Spleen (tissue), 7 donors: ENCODE data around the gene ROR1.

Experiments used
- CTCF ChIP-seq, 11 experiments: fragments of 200-600 bp in 7 of 11; fragments of 450-650 bp in 4 of 11; sonication (generic) in 4 of 11; IDR thresholded peaks in 8 of 11; conservative IDR thresholded peaks in 3 of 11; 1 replicate in 7 of 11; 2 replicates in 4 of 11; pipeline versions ENCODE4 v1.4.0 to v1.8.0; 2016 to 2021; ENCODE audit warnings: antibody characterized with exemption in 11 of 11, inconsistent platforms in 4 of 11, mild to moderate bottlenecking in 1 of 11
- POLR2A ChIP-seq, 3 donors: fragments of 450-650 bp; IDR thresholded peaks; one replicate each; pipeline ENCODE4 v1.5.1; 2017; ENCODE audit warnings: antibody characterized with exemption in 3 of 3, mild to moderate bottlenecking in 1 of 3
- POLR2AphosphoS5 ChIP-seq, 3 donors: sonication (generic); formaldehyde crosslinking; IDR thresholded peaks; one replicate each; pipeline ENCODE4 v1.5.1; 2017; ENCODE audit warnings: antibody characterized with exemption in 3 of 3
- donor health status: DM: no; HTN: no; CAD: no; lungs with moderate emphysema.
- donor health status: DM: no; HTN: no; CAD: no.
- donor health status: DM: no; HTN: no; CAD: no.

- TF ChIP-seq CTCF (IDR thresholded peaks at IDR 0.05 in 8 of 11, conservative IDR thresholded peaks at IDR 0.05 in 3 of 11) (no peak), POLR2AphosphoS5 (IDR thresholded peaks at IDR 0.05) (no peak), POLR2A (IDR thresholded peaks at IDR 0.05) (no peak)
Observed at GRCh38 chr1:64051796-64052195, 278.0 kb downstream of the ROR1 start.
